NB4 (cell line): ENCODE results near the gene SORBS1.

Experiments
- DNase-seq: peaks from one replicate; pipeline ENCODE4 v3.0.0; 2010; ENCODE audit warnings: low read depth
- H3K4me3 ChIP-seq: one replicate; pipeline ENCODE4 v1.5.1; 2011; ENCODE audit warnings: mild to moderate bottlenecking, low read depth, low read length, moderate library complexity
- CTCF ChIP-seq: IDR thresholded peaks from one replicate; pipeline ENCODE4 v1.5.1; 2012; ENCODE audit warnings: low read depth, low read length
- MAX ChIP-seq: IDR thresholded peaks from 2 replicates; pipeline ENCODE4 v1.6.1; 2011; ENCODE audit warnings: low read depth, low read length
- MYC ChIP-seq: IDR thresholded peaks from 2 replicates; pipeline ENCODE4 v1.6.1; 2011; ENCODE audit warnings: low read depth, low read length
- POLR2A ChIP-seq: IDR thresholded peaks from 2 replicates; pipeline ENCODE4 v1.6.1; 2011; ENCODE audit warnings: mild to moderate bottlenecking; ENCODE audit not compliant: insufficient read length; ENCODE audit errors: extremely low read depth

SORBS1 gene

GRCh38 chr10:95421782-95422181, 139.4 kb downstream of the SORBS1 start:
- TF ChIP-seq MAX, result no peak
- no peak for TF ChIP-seq MYC
- TF ChIP-seq CTCF, result no peak
- TF ChIP-seq POLR2A, result no peak
- H3K4me3 ChIP-seq, result no peak overlapping the region
- no peak for DNase-seq

- no peak overlapping the region for H3K4me3 ChIP-seq
- no peak for DNase-seq
- TF ChIP-seq MYC (no peak), MAX (no peak), CTCF (no peak), POLR2A (no peak)
These were observed 141.8 kb downstream of the SORBS1 start for GRCh38 chr10:95419399-95419798.

GRCh38 chr10:95416973-95417372, 144.2 kb downstream of the SORBS1 start:
- no peak for DNase-seq
- H3K4me3 ChIP-seq, result no peak overlapping the region
- no peak for TF ChIP-seq MYC
- no peak for TF ChIP-seq POLR2A

- no peak for DNase-seq
- TF ChIP-seq POLR2A (no peak), MAX (no peak), CTCF (no peak), MYC (no peak)
These were observed 144.9 kb downstream of the SORBS1 start for GRCh38 chr10:95416270-95416669.

GRCh38 chr10:95415621-95416031, 145.5 kb downstream of the SORBS1 start:
- TF ChIP-seq MYC (no peak), MAX (no peak), POLR2A (no peak)
- no peak overlapping the region for H3K4me3 ChIP-seq
- DNase-seq, result no peak

More at GRCh38 chr10:95416270-95416669, 144.9 kb downstream of the SORBS1 start:
- H3K4me3 ChIP-seq, result no peak overlapping the region

GRCh38 chr10:95414844-95415485, 146.2 kb downstream of the SORBS1 start:
- TF ChIP-seq CTCF (no peak), POLR2A (no peak), MYC (no peak), MAX (no peak)
- no peak overlapping the region for H3K4me3 ChIP-seq
- DNase-seq, result no peak

- H3K4me3 ChIP-seq, result no peak overlapping the region
- TF ChIP-seq MYC, result no peak
- TF ChIP-seq POLR2A, result no peak
- TF ChIP-seq CTCF, result no peak
- TF ChIP-seq MAX, result no peak
- DNase-seq, result no peak
These were observed 146.9 kb downstream of the SORBS1 start for GRCh38 chr10:95414016-95414830.
